Neutrophil (primary cell): Measurements from ENCODE around the gene LY6G6C.

Experiments
- H3K27ac ChIP-seq: fragments of 200-600 bp; sonication (generic); 2 replicates; pipeline ENCODE4 v1.5.1; 2016; ENCODE audit warnings: mild to moderate bottlenecking, moderate library complexity
- H3K27me3 ChIP-seq: fragments of 200-600 bp; sonication (generic); 2 replicates; pipeline ENCODE4 v1.6.0; 2016; ENCODE audit warnings: mild to moderate bottlenecking
- H3K36me3 ChIP-seq: fragments of 200-600 bp; sonication (generic); 2 replicates; pipeline ENCODE4 v1.5.1; 2017
- H3K4me1 ChIP-seq, 2 experiments: fragments of 200-600 bp in 1 of 2; sonication (generic) in 1 of 2; 1 replicate in 1 of 2; 2 replicates in 1 of 2; pipeline versions ENCODE4 v1.5.1 to v1.6.1; 2013 to 2016; ENCODE audit warnings: low read depth in 1 of 2, low read length in 1 of 2, mild to moderate bottlenecking in 1 of 2, moderate library complexity in 1 of 2; ENCODE audit not compliant: control insufficient read depth in 1 of 2, insufficient read depth in 1 of 2
- H3K4me3 ChIP-seq, 2 experiments: fragments of 200-600 bp in 1 of 2; sonication (generic) in 1 of 2; 1 replicate in 1 of 2; 2 replicates in 1 of 2; pipeline ENCODE4 v1.5.1; 2013 to 2016; ENCODE audit warnings: low read depth in 1 of 2, low read length in 1 of 2, mild to moderate bottlenecking in 1 of 2, moderate library complexity in 1 of 2
- H3K9me3 ChIP-seq: fragments of 200-600 bp; sonication (generic); 2 replicates; pipeline ENCODE4 v1.5.1; 2016
- CTCF ChIP-seq: fragments of 200-600 bp; sonication (generic); IDR thresholded peaks from 2 replicates; pipeline ENCODE4 v1.5.1; 2016; ENCODE audit warnings: antibody characterized with exemption

Gene LY6G6C, protein sequence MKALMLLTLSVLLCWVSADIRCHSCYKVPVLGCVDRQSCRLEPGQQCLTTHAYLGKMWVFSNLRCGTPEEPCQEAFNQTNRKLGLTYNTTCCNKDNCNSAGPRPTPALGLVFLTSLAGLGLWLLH

DNA sequence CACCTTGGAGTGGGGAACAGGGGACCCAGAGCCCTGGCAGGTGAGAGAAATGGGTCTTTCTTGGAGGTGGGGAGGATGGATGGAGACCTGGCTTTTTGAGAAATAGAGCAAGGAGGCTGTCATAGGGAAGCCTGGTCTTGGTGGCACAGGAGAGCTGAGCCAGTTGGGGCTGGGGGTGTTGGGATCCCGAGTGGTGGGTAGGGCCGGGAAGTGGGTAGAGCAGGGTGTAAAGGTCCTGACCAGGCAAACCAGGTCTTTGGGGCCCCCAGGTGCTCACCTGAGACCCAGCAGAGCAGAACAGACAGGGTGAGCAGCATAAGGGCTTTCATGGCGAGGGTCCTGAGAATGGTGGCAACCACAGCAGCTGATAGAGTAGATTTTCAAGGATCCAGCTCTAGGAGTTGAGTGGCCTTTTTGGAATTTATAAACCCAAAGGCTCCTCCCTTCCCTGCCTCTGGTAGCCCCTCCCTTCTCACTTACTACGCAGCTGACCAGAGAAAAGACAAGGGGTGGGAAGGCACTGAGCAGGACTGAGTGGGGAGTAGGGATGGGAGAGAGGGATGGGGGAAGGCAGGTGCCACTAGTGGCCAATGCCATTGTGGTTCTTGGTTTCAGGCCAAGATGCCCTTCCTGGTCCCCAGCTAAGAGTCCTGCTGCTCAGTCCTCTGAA, at the start of gene LY6G6C:
Gene LY6G6C (minus strand): TSS at position 396 of the 670 bp plus-strand sequence. CDS start 67 bp downstream, at position 329.
- H3K36me3 ChIP-seq, result peaks cover 11% of the 10 kb centered on the region
- H3K4me1 ChIP-seq, result peaks cover 9 to 10% of the 10 kb centered on the region in 2 experiments
- TF ChIP-seq CTCF, result no peak
- no peak within 1 kb of the TSS for H3K27ac ChIP-seq
- no peak within 1 kb of the TSS for H3K4me3 ChIP-seq
- H3K27me3 ChIP-seq, result peaks cover 12% of the 10 kb centered on the region
- no peaks in the 10 kb centered on the region for H3K9me3 ChIP-seq

DNA sequence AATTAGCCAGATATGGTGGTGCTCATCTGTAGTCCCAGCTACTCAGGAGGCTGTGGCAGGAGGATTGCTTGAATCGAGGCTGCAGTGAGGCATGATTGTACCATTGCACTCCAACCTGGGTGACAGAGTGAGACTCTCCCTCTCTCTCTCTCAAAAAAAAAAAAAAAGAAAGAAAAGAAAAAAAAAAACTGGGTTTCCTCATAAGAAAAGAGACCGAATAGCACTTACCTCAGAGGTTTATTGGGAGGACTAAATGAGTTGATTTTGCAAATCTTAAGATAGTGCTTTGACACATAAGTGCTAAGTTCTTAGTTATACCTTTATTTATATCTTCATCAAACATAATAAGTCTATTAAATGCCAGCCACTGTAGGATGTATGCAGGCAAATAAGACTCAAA, 49.3 kb upstream of the LY6G6C start:
- Histone ChIP-seq H3K4me1 (peaks cover 26 to 27% of the 10 kb centered on the region in 2 experiments), H3K27ac (no peak overlapping the region), H3K27me3 (no peaks in the 10 kb centered on the region), H3K9me3 (no peaks in the 10 kb centered on the region), H3K4me3 (no peak overlapping the region), H3K36me3 (no peaks in the 10 kb centered on the region)
- TF ChIP-seq CTCF, result no peak

DNA sequence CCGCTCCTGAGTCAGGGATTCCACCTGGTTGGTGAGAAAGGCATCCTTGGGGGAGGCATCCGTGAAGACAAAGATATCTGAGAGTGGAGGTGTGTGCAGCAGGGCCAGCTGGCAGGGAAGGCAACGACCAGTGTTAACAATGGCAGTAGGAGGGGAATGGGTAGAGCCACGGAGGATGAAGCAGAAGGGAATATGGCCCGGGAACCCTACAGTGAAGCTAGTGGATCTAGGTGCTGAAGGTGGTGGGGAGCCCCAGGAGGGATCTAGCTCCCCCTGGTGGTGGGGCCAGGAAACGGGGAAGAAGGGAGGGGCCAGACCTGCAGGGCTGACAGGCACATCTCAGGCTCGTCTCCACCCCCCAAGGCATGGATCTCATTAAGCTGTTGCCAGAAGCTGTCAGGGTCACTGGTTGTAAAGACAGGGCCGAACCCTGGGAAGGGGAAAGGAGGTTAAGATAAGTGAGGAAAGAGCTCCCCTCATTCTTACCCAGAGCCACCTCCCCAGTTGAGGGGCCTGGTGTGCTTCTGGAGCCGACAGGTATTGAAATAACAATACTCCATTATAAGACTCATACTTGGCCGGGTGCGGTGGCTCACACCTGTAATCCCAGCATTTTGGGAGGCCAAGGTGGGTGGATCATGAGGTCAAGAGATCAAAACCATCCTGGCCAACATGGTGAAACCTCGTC, 48.3 kb upstream of the LY6G6C start:
- TF ChIP-seq CTCF, result peak; percentile 95
- H3K9me3 ChIP-seq, result no peaks in the 10 kb centered on the region
- no peaks in the 10 kb centered on the region for H3K36me3 ChIP-seq
- peaks cover 26 to 27% of the 10 kb centered on the region in 2 experiments for H3K4me1 ChIP-seq
- peak overlapping the region in 1 of 2 experiments; percentile 29 for H3K4me3 ChIP-seq
- H3K27ac ChIP-seq, result peak overlapping the region; percentile 80
- no peaks in the 10 kb centered on the region for H3K27me3 ChIP-seq

DNA sequence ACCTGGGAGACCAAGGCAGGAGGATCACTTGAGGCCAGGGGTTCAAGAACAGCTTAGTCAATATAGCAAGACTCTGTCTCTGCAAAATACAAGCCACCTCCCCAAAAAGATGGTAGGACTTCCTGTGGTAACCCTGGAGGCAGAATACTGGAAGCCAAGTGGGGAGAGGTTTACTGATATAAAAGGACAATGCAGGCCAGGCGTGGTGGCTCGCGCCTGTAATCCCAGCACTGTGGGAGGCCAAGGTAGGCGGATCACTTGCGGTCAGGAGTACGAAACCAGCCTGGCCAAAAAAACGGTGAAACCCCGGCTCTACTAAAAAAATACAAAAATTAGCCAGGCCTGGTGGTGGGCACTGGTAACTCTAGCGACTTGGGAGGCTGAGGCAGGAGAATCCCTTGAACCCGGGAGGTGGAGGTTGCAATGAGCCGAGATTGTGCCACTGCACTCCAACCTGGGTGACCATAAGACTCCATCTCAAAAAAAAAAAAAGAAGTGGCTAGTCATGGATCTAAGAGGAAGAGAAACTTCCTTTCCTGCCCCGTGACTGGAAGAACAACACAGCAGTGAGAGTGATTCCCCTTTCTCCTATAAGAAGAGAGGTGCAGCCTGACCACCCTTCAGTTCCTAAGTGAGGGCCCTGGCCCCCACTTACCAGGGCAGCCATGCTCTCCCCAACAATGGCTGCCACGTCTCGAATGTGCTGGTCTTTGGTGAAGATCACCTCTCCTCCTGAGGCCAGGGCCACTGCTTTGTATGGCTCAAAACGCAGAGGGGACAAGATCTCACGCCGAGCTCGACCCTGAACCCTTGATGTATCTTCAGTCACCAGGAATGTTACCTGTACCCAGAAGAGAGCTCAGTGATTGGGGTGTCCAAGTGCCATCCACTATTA, 47.1 kb upstream of the LY6G6C start:
- no peaks in the 10 kb centered on the region for H3K36me3 ChIP-seq
- peak overlapping the region; percentile 80 for H3K27ac ChIP-seq
- no peaks in the 10 kb centered on the region for H3K27me3 ChIP-seq
- TF ChIP-seq CTCF, result no peak
- H3K9me3 ChIP-seq, result no peaks in the 10 kb centered on the region
- H3K4me1 ChIP-seq, result peaks cover 26 to 27% of the 10 kb centered on the region in 2 experiments
- peak overlapping the region in 1 of 2 experiments; percentile 30 for H3K4me3 ChIP-seq

- no peaks in the 10 kb centered on the region for H3K9me3 ChIP-seq
- no peak for TF ChIP-seq CTCF
- no peaks in the 10 kb centered on the region for H3K27me3 ChIP-seq
- peak overlapping the region; percentile 26 for H3K27ac ChIP-seq
- H3K4me1 ChIP-seq, result peaks cover 26 to 27% of the 10 kb centered on the region in 2 experiments
- H3K36me3 ChIP-seq, result no peaks in the 10 kb centered on the region
- H3K4me3 ChIP-seq, result no peak overlapping the region
Measured at GRCh38 chr6:31767096-31767645, 45.6 kb upstream of the LY6G6C start.
